HepG2 (cell line): ENCODE data around the gene C16orf87. TPM values are rescaled to one million over a fixed set of nuclear protein-coding genes. Genes with fewer than 3 reads are reported as not detected.

Experiments
- CREM ChIP-seq, 2 experiments: sonication (generic) in 1 of 2; formaldehyde crosslinking in 1 of 2; IDR thresholded peaks; 2 replicates each; pipeline versions ENCODE4 v1.4.0 to v1.6.1; 2016 to 2020; ENCODE audit warnings: antibody characterized with exemption in 1 of 2, mild to moderate bottlenecking in 1 of 2, missing genetic modification reagents in 1 of 2
- JUN ChIP-seq: sonication (generic); formaldehyde crosslinking; IDR thresholded peaks from 2 replicates; pipeline ENCODE4 v1.4.0; 2020; ENCODE audit warnings: mild to moderate bottlenecking, missing genetic modification reagents
- PRMT3 ChIP-seq: sonication (generic); formaldehyde crosslinking; IDR thresholded peaks from 2 replicates; pipeline ENCODE4 v1.8.1; 2022; ENCODE audit warnings: low read depth, mild to moderate bottlenecking, moderate library complexity, missing genetic modification reagents, borderline replicate concordance
- RARG ChIP-seq: sonication (generic); formaldehyde crosslinking; IDR thresholded peaks from 2 replicates; pipeline ENCODE4 v1.4.0; 2020; ENCODE audit warnings: low read depth, mild to moderate bottlenecking, missing genetic modification reagents
- ZBTB7A ChIP-seq: sonication (generic); formaldehyde crosslinking; IDR thresholded peaks from 2 replicates; pipeline ENCODE4 v1.8.0; 2022; ENCODE audit warnings: mild to moderate bottlenecking, missing genetic modification reagents
- ZNF253 ChIP-seq: sonication (generic); formaldehyde crosslinking; IDR thresholded peaks from 2 replicates; pipeline ENCODE4 v1.8.0; 2022; ENCODE audit warnings: mild to moderate bottlenecking, missing genetic modification reagents, borderline replicate concordance
- polyA plus RNA-seq, 8 experiments: library from polyadenylated mRNA; depleted of rRNA in 3 of 8; stranded (reverse) in 7 of 8; unstranded in 1 of 8; fragments of >200 nt; fragmentation: Illumina TruSeq in 4 of 8; extraction: Trizol in 4 of 8; gene quantifications; 2 replicates each; pipeline versions ENCODE4 v1.2.1 to v1.2.3, GENCODE V29; 2011 to 2016; ENCODE audit warnings: low read depth in 4 of 8, missing spikeins in 1 of 8, mixed read lengths in 1 of 8; ENCODE audit not compliant: insufficient read depth in 1 of 8
- total RNA-seq, 5 experiments: library from RNA; depleted of rRNA; stranded (reverse); fragments of >200 nt; fragmentation: Illumina TruSeq; extraction: Trizol; gene quantifications; 2 replicates each; pipeline ENCODE4 v1.2.3, GENCODE V29; 2016; ENCODE audit warnings: low read depth in 1 of 5
- TF ChIP-seq, protein P1 (sequence below): sonication (generic); formaldehyde crosslinking; IDR thresholded peaks from 2 replicates; pipeline ENCODE4 v1.8.1; 2022; ENCODE audit warnings: low read depth, mild to moderate bottlenecking, missing genetic modification reagents
- TF ChIP-seq, protein P2 (sequence below): sonication (generic); formaldehyde crosslinking; IDR thresholded peaks from 2 replicates; pipeline ENCODE4 v1.9.0; 2022; ENCODE audit warnings: low read depth, missing genetic modification reagents
- TF ChIP-seq, protein P3 (sequence below): IDR thresholded peaks from 2 replicates; pipeline ENCODE4 v1.6.1; 2012; ENCODE audit warnings: low read length, improper control_type of control experiment
- TF ChIP-seq, protein P4 (sequence below): sonication (generic); formaldehyde crosslinking; IDR thresholded peaks from 2 replicates; pipeline ENCODE4 v1.4.0; 2020; ENCODE audit warnings: mild to moderate bottlenecking, missing genetic modification reagents
- TF ChIP-seq, protein P5 (sequence below): sonication (generic); formaldehyde crosslinking; IDR thresholded peaks from 2 replicates; pipeline ENCODE4 v1.5.1; 2020; ENCODE audit warnings: mild to moderate bottlenecking, missing genetic modification reagents, borderline replicate concordance
- TF ChIP-seq, protein P6 (sequence below): sonication (generic); formaldehyde crosslinking; IDR thresholded peaks from 2 replicates; pipeline ENCODE4 v1.4.0; 2020; ENCODE audit warnings: missing genetic modification reagents, mild to moderate bottlenecking, borderline replicate concordance

Gene C16orf87
- total and polyA plus RNA-seq, 2 of the 13 experiments (the other 11 are each of a cell fraction or from before 2014, with no cell fraction given) = 8.6 to 19.5 TPM

DNA sequence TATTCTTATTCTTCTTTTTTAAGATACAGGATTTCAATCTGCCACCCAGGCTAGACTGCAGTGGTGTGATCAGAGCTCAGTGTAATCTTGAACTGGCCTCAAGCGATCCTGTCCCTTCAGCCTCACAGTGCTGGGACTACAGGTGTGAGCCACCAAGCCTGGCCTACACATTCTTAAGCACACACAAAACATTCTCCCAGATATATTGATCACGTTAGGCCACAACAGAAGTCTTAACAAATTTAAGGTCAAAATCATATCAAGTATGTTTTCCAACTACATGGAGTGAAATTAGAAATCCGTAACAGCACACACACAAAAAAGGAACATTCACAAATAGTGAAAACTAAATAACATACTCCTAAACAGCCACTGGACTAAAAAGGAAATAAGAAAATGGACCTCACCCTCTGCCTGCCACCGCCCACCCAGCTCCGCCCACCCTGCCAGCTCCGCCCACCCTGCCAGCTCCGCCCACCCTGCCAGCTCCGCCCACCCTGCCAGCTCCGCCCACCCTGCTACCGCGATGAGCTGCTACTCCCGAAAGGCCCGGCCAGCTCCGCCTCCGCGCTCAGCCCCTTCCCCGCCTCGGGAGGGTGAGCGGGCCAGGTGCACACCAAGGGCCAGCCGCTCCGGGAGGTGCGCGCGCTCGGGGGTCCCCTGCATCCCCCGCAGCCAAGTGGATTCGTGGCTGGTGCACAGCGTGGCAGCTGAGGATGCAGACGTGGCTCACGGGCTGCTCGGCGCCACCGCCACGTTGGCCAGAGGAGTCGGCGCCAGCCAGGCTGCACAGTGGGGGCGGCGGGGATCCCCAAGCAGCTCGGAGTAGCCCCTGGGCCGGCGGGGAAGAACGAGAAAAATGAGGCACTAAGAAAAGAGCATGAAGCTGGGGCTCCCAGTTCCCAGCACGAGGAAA, 41.2 kb downstream of the C16orf87 start (continued):
- TF ChIP-seq, protein P1, sequence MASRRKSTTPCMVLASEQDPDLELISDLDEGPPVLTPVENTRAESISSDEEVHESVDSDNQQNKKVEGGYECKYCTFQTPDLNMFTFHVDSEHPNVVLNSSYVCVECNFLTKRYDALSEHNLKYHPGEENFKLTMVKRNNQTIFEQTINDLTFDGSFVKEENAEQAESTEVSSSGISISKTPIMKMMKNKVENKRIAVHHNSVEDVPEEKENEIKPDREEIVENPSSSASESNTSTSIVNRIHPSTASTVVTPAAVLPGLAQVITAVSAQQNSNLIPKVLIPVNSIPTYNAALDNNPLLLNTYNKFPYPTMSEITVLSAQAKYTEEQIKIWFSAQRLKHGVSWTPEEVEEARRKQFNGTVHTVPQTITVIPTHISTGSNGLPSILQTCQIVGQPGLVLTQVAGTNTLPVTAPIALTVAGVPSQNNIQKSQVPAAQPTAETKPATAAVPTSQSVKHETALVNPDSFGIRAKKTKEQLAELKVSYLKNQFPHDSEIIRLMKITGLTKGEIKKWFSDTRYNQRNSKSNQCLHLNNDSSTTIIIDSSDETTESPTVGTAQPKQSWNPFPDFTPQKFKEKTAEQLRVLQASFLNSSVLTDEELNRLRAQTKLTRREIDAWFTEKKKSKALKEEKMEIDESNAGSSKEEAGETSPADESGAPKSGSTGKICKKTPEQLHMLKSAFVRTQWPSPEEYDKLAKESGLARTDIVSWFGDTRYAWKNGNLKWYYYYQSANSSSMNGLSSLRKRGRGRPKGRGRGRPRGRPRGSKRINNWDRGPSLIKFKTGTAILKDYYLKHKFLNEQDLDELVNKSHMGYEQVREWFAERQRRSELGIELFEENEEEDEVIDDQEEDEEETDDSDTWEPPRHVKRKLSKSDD (CRISPR knock-in tag) = no peak
- TF ChIP-seq ZBTB7A (CRISPR knock-in tag) (peak; percentile 92), CREM (IDR thresholded peaks at IDR 0.05) (no peak), CREM (CRISPR knock-in tag; IDR thresholded peaks at IDR 0.05) (no peak), JUN (no peak), ZNF253 (no peak), PRMT3 (CRISPR knock-in tag) (peak; percentile 75; the same call in 1 of the 2 replicates), RARG (CRISPR knock-in tag) (no peak)
- TF ChIP-seq, protein P2, sequence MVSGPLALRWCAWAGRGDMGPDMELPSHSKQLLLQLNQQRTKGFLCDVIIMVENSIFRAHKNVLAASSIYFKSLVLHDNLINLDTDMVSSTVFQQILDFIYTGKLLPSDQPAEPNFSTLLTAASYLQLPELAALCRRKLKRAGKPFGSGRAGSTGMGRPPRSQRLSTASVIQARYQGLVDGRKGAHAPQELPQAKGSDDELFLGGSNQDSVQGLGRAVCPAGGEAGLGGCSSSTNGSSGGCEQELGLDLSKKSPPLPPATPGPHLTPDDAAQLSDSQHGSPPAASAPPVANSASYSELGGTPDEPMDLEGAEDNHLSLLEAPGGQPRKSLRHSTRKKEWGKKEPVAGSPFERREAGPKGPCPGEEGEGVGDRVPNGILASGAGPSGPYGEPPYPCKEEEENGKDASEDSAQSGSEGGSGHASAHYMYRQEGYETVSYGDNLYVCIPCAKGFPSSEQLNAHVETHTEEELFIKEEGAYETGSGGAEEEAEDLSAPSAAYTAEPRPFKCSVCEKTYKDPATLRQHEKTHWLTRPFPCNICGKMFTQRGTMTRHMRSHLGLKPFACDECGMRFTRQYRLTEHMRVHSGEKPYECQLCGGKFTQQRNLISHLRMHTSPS = peak; percentile 43; the same call in 1 of the 2 replicates
- TF ChIP-seq, protein P3, sequence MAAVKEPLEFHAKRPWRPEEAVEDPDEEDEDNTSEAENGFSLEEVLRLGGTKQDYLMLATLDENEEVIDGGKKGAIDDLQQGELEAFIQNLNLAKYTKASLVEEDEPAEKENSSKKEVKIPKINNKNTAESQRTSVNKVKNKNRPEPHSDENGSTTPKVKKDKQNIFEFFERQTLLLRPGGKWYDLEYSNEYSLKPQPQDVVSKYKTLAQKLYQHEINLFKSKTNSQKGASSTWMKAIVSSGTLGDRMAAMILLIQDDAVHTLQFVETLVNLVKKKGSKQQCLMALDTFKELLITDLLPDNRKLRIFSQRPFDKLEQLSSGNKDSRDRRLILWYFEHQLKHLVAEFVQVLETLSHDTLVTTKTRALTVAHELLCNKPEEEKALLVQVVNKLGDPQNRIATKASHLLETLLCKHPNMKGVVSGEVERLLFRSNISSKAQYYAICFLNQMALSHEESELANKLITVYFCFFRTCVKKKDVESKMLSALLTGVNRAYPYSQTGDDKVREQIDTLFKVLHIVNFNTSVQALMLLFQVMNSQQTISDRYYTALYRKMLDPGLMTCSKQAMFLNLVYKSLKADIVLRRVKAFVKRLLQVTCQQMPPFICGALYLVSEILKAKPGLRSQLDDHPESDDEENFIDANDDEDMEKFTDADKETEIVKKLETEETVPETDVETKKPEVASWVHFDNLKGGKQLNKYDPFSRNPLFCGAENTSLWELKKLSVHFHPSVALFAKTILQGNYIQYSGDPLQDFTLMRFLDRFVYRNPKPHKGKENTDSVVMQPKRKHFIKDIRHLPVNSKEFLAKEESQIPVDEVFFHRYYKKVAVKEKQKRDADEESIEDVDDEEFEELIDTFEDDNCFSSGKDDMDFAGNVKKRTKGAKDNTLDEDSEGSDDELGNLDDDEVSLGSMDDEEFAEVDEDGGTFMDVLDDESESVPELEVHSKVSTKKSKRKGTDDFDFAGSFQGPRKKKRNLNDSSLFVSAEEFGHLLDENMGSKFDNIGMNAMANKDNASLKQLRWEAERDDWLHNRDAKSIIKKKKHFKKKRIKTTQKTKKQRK = no peak
- TF ChIP-seq, protein P4, sequence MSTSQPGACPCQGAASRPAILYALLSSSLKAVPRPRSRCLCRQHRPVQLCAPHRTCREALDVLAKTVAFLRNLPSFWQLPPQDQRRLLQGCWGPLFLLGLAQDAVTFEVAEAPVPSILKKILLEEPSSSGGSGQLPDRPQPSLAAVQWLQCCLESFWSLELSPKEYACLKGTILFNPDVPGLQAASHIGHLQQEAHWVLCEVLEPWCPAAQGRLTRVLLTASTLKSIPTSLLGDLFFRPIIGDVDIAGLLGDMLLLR = peak; percentile 92
- TF ChIP-seq, protein P5, sequence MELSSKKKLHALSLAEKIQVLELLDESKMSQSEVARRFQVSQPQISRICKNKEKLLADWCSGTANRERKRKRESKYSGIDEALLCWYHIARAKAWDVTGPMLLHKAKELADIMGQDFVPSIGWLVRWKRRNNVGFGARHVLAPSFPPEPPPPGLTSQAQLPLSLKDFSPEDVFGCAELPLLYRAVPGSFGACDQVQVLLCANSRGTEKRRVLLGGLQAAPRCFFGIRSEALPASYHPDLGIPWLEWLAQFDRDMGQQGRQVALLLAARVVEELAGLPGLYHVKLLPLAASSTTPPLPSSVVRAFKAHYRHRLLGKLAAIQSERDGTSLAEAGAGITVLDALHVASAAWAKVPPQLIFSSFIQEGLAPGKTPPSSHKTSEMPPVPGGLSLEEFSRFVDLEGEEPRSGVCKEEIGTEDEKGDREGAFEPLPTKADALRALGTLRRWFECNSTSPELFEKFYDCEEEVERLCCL (CRISPR knock-in tag) = peak; percentile 74; the same call in 1 of the 2 replicates
- TF ChIP-seq, protein P6, sequence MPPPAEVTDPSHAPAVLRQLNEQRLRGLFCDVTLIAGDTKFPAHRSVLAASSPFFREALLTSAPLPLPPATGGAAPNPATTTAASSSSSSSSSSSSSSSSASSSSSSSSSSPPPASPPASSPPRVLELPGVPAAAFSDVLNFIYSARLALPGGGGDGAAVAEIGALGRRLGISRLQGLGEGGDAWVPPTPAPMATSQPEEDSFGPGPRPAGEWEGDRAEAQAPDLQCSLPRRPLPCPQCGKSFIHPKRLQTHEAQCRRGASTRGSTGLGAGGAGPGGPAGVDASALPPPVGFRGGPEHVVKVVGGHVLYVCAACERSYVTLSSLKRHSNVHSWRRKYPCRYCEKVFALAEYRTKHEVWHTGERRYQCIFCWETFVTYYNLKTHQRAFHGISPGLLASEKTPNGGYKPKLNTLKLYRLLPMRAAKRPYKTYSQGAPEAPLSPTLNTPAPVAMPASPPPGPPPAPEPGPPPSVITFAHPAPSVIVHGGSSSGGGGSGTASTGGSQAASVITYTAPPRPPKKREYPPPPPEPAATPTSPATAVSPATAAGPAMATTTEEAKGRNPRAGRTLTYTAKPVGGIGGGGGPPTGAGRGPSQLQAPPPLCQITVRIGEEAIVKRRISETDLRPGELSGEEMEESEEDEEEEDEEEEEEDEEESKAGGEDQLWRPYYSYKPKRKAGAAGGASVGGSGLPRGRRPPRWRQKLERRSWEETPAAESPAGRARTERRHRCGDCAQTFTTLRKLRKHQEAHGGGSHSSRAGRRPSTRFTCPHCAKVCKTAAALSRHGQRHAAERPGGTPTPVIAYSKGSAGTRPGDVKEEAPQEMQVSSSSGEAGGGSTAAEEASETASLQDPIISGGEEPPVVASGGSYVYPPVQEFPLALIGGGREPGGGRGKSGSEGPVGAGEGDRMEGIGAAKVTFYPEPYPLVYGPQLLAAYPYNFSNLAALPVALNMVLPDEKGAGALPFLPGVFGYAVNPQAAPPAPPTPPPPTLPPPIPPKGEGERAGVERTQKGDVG (CRISPR knock-in tag) = peak; percentile 87; the same call in 1 of the 2 replicates
